GM19193 (cell line): ENCODE measurements around the gene HCAR1.

Experiments
- POLR2A ChIP-seq: IDR thresholded peaks from 4 replicates; pipeline ENCODE4 v1.6.1; 2011; ENCODE audit not compliant: insufficient read depth, insufficient read length; ENCODE audit errors: extremely low read depth

HCAR1 gene, protein sequence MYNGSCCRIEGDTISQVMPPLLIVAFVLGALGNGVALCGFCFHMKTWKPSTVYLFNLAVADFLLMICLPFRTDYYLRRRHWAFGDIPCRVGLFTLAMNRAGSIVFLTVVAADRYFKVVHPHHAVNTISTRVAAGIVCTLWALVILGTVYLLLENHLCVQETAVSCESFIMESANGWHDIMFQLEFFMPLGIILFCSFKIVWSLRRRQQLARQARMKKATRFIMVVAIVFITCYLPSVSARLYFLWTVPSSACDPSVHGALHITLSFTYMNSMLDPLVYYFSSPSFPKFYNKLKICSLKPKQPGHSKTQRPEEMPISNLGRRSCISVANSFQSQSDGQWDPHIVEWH

DNA sequence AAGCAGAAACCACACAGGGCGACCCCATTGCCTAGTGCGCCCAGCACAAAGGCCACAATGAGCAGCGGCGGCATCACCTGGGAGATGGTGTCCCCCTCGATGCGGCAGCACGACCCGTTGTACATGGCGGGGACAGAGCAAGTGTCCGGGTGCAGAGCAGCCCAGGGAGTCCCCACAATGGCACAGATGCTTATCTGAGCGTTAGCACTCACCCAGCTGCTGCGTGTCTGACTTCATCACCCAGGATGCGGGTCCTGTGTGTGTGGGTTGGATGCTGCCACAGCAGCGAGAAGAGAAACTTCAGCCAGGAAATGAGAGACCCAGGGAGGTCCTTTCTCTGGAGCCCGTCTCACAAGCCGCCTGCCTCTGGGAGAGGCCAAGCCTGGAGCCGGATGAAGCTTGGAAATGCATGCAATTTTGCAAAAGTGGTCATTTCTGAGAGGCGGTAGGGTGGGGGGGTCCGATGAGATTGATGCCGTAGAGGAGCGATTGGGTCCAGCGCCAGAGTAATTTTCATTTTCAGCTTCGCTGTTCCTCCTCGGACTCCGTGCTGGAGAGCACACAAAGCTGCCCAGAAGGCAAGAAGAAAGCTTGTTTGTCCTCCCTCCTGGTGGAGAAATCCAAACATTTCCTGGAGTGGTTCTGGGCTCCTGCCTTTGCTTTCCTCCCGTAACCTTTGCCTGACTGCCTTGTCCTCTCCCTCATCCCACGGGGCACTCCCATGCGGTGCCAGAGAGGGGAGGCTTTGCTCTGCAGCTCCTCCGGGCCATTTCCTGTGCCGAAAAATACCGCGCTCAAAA lies at the start of gene HCAR1:
Gene HCAR1 (minus strand): TSS at position 630 of the 800 bp plus-strand sequence. CDS start 505 bp downstream, at position 125.
- TF ChIP-seq POLR2A: no peak

DNA sequence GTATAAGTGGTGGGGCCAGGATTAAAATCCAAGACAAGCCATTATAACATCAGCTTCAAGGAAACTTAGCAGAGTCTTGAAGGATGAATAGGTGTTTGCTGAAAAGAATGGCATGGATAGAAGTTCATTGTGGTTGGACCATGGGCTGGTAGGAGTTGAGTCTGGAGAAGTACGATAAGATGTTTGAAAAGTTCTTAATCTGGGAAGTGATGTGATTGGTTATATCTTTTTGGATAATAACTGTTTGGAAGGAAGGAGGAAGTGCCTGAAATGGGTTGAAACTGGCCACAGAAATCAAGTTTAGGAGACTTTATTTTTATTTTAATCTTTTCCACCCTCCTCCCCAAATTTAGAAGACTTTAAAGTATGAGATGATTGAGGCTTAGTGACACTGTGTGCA lies 26.9 kb upstream of the HCAR1 start:
- TF ChIP-seq POLR2A: no peak

DNA sequence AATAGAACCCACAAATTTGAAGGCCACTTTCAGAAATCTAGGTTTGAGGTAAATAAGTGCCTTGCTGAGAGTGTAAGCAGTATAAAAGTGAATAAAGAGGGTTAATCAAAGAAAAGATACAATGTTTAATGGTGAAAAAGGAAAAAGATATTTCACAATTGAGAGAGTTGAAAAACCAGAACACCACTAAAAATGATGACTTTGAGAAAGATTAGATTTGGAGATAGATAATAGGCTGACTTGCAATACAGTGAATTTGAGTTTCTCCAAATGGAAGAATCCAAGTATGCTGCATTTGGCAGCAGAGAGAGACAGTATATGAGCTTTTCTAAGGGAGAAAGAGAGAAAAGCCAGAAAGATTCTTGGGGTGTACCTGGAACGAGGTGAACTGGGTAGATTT lies 24.1 kb upstream of the HCAR1 start:
- TF ChIP-seq POLR2A: no peak

DNA sequence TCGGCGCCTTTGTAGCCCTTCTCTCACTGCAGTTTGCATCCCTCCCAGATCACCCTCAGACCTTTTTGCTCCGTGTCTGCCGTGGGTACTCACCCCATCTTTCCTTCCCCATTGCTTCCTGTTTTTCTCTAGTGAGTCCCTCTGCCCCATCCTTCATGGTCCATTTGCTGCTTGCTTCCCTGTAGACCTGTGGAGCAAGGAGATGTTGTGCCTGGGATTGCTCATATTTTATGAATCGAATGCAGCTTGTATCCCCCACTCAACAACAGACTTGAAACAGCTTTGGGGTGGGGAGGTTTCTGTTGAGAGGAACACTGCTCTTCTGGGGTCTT lies 22.6 kb upstream of the HCAR1 start:
- no peak for TF ChIP-seq POLR2A

DNA sequence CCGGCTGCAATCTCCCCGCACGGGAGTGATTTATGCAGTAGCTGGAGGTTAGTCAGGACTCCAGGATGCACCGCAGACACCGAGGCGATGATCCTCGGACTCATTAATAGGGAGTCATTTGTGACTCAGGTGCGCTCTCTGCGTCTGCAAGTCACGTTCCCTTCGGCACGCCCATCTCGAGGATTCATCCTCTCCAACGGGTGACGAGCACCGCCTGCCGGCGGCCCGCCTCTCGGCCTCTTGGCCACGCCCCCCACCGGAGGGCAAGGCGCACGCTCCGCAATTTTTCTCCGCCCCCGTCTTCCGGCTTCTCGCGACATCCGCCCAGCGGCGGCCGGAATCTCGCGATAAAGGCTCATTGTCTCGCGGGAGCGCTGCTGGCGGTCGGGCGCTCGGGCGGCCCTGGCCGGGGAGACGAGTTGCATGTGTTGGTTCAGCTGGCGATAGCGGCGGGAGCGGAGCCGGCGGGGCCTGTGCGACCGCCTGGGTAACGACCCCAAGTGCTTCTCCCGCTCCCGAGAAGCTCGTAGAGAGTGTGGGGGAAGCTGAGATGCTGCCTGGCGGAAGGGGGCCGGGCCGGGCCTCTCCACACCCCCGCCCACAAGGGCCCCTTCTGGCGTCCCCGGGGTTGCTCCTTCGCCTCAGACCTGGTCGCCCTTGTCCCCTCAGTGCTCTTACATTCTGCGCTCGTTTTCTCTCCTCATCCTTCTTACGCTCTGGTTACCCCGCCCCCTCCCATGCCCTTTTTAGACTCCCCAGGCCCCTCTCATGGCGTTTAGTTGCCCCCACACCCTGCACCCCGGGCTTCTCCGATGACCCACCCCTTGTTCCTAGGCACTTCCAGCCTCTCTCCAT lies 22.0 kb upstream of the HCAR1 start, which contains the start of gene DENR:
Gene DENR (plus strand): TSS at position 361 of the 855 bp plus-strand sequence. CDS start 878 bp downstream, outside the sequence.
- peak; percentile 97 for TF ChIP-seq POLR2A

DNA sequence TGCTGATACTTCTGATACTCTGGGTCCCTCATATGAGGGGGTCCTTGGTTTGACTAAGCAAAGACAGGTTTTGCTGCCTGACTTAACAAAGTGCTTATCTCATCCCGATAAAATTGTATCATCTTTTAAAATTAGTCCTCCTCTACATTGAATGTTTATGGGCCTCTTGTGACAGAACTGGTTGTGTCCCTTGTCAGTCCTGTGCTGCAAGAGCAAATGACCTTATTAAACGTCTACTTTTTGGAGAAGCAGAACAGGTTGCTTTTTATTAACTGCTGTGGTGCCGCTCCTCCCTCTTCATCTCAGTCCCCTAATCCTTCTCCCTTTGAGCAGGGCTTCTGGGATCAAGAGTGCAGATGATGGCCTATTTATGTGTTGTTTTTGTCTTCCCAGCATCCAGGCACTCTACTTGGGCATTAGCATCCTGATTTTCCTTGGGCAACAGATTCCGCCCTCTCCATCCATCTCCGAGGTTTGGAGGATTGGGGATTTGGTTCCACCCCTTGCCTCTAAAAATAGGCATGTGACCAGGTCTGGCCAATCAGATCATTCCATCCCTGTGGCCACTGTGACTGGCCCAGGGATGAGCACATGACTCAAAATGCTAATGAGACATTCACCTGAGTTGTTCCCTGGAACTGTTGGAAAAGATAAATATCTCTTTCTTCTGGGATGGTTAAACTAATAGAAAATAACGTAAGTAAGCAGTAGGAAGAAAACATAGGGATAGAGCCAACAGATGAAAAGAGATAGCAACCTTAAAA lies 19.1 kb upstream of the HCAR1 start:
- no peak for TF ChIP-seq POLR2A

DNA sequence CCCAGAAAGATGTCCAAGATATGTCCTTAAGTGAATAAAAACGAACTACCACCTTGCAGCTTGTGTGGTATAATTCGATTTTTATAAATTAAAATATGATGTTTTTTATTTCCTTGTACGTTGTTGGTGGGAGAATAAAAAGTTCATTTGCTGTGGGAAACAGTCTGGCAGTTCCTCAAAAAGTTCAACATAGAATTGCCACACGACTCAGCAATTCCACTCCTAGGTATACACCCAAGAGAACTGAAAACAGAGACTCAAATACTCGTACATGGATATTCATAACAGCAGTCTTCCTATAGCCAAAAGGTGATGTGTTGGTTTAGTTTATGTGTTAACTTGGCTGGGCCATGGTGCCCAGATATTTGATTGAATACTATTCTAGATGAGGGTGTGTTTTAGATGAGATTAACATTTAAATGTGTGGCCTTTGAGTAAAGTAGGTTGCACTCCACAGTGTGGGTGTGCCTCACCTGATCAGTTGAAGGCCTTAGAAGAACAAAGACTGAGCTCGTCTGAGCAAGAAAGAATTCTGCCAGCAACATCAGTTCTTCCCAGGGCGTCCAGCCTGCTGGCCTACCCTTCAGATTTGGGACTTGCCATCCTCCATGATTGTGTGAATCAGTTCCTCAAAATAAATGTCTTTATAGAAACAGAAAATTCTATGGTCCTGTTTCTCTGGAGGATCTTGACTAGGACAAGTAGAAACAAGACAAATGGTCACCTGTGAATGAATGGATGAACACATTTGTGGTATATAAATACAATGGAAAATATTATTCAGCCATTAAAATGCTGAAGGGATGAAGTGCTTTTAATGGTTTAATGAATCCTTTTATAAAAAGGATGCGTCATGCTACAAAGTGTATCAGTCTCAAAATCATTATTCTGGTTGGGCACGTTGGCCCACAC lies 16.8 kb upstream of the HCAR1 start:
- TF ChIP-seq POLR2A: no peak

DNA sequence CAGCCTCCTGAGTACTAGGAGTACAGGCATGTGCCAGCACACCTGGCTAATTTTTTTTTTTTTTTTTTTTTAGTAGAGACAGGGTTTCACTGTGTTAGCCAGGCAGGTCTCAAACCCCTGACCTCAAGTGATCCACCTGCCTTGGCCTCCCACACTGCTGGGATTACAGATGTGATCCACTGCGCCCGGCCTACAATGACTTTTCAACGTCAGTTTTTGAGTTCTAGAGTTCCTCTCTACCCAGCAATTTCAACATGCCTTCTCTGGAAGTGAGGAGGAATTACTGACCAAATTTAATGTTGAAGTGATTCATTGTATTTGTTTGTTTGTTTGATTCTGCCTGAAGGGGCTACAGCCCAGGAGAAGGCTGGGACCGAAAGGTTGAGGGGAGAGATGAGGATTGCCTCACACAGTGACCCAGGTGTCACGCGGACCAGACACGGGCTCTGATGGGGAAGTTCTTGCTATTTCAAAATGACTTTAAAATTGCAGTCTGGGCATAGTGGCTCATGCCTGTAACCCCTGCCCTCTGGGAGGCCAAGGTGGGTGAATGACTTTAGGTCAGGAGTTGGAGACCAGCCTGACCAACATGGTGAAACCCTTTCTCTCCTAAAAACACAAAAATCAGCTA lies 13.4 kb upstream of the HCAR1 start:
- no peak for TF ChIP-seq POLR2A

DNA sequence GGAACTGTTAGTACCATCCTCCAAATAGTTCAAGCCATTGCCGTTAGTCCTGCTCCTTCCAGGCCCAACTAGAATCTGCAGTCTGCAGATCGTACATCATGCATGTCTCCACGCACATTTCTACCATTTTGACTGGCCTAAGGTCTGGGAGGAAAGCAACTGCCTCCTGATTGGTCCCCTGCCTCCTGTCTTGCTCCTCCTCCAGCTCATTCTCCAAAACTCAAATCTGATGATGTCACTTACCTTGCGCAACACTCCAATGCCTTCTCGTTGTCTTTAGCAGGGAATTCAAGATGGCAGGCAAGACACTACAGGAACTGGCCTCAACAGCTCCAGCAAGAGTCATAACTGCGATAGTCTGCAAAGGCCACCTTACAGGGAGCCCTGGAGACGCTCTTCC lies 9.7 kb upstream of the HCAR1 start:
- no peak for TF ChIP-seq POLR2A

DNA sequence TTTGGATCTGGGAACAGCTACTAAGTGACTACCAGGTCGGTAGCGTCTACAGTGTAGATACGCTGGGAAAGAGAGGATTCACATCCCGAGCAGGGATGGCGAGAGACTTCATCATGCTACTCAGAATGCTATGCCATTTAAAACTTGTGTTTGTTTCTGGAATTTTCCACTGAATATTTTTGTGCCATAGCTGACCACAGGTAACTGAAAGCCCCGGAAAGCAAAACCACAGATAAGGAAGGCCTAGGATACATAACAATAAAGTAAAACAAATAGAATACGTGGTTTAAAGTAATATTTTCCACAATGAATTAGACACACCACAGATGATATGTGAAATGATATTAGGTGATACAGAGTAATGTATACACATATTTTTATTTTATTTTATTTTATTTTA lies 7.9 kb upstream of the HCAR1 start:
- TF ChIP-seq POLR2A: no peak

DNA sequence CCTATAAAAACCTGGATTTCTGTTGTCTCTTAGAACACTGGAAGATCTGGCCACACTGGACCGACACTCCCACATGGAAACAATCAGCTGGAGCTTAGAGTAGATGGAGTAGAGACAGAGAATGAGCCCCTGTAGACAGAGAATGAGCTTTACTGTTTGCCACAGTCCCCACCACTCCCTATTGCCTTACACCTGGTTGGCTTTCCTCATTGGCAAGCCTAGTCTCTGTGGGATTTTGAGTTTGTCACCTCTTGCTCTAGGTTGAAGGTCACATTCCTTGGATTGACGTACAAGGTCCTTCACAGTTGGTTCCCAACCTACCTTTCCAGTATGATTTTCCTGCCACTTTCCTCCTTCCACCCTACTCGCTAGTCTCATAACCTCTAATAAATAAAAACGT lies 2.0 kb upstream of the HCAR1 start:
- TF ChIP-seq POLR2A: no peak

DNA sequence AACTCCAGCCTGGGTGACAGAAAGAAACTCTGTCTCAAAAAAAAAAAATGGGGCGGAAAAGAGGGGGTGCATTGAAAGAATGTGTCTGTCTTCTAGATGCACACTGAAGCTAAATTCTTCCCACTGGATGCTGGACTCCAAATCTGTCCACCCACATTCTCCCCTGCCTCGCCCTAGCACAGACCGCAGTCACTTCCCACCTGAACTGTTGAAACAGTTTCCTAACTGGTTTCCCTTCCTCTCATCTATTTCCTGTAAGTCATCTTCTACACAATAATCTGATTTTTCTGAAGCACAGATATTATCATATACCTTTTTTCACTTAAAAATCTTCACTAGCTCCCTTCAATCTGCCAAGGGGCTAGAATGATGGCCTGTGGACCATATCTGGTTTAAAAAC lies 1.5 kb upstream of the HCAR1 start:
- TF ChIP-seq POLR2A: no peak

DNA sequence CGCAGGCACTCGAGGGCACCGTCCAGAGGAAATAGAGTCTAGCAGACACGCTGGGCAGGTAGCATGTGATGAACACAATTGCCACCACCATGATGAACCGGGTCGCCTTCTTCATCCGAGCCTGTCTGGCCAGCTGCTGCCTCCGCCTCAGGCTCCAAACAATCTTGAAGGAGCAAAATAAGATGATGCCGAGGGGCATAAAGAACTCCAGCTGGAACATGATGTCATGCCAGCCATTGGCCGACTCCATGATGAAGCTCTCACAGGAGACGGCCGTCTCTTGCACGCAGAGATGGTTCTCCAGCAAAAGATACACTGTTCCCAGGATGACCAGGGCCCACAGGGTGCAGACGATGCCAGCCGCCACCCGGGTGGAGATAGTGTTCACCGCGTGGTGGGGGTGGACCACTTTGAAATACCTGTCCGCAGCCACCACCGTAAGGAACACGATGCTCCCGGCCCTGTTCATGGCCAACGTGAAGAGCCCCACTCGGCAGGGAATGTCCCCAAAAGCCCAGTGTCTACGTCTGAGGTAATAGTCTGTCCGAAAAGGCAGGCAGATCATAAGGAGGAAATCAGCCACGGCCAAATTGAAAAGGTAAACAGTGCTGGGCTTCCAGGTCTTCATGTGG lies 945 bp downstream of the HCAR1 start:
- TF ChIP-seq POLR2A: no peak

DNA sequence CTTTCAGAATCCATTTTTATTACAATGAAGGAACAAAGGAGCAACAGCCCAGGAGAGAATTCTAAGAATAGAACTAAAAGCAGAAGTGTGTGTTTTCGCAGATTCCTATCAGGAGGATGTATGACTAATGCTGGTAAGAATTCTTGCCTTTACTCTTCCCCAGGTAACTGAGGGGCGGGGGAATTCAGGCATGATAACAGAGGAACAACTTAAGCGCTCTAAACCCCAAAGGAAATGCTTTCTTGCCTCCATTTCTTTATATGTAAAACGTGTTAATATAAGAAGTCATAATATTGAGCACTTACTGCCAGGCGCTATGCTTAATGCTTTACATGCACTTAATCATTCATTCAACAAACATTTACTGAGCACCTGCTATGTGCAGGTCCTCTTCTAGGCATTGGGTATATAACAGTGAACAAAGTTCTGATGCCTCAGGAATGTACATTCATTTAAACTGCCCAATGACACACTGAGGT lies 4.5 kb downstream of the HCAR1 start:
- TF ChIP-seq POLR2A: no peak
